Stimulated activated CD8-positive, alpha-beta memory T cell treated with anti-CD3 and anti-CD28 coated beads, Interleukin-4, amount 100 ng/mL, for 48 hours (primary cell): ENCODE measurements around the gene BMP5.

Experiments
- DNase-seq: peaks from one replicate; pipeline ENCODE4 v3.0.0-alpha.2; 2020

The BMP5 gene

GRCh38 chr6:55705451-55706440 is 169.6 kb downstream of the BMP5 start:
- DNase-seq, result no peak

GRCh38 chr6:55704421-55704820 is 171.0 kb downstream of the BMP5 start:
- DNase-seq, result no peak
